Activated B cell treated with CpG ODN at 0.5 μM for 24 hours (primary cell): ENCODE data around the gene DDX53. TPM values are rescaled to one million over a fixed set of nuclear protein-coding genes. Genes with fewer than 3 reads are reported as not detected.

Source experiments
- ATAC-seq: fragments of 200-7000 bp; cut with Tn5 transposase; one replicate; pipeline ENCODE4 v1.10.0; 2021; ENCODE audit warnings: low read depth, mild to moderate bottlenecking, moderate library complexity
- CTCF ChIA-PET: fragments of 350-600 bp; sonication (Branson Sonifier 250); formaldehyde crosslinking; loops from one replicate; lab custom pipeline; 2021; ENCODE audit warnings: antibody characterized with exemption; lab: Charles Lee
- POLR2A ChIA-PET: fragments of 350-600 bp; sonication (Branson Sonifier 250); formaldehyde crosslinking; loops from one replicate; lab custom pipeline; 2021; ENCODE audit warnings: antibody characterized with exemption; lab: Charles Lee
- DNase-seq: peaks from one replicate; pipeline ENCODE4 v3.0.0; 2022
- H3K27ac Mint-ChIP-seq: one replicate; pipeline ENCODE4 v1.8.0; 2020; ENCODE audit warnings: mixed read lengths
- H3K27me3 Mint-ChIP-seq: one replicate; pipeline ENCODE4 v1.8.0; 2021; ENCODE audit warnings: mixed read lengths
- H3K36me3 Mint-ChIP-seq: one replicate; pipeline ENCODE4 v1.8.0; 2021; ENCODE audit warnings: low read depth, mixed read lengths
- H3K4me1 Mint-ChIP-seq: one replicate; pipeline ENCODE4 v1.8.0; 2021; ENCODE audit warnings: mixed read lengths
- H3K4me3 Mint-ChIP-seq: one replicate; pipeline ENCODE4 v1.8.0; 2020; ENCODE audit warnings: mild to moderate bottlenecking, mixed read lengths
- H3K9me3 Mint-ChIP-seq: one replicate; pipeline ENCODE4 v1.8.0; 2020; ENCODE audit warnings: mixed read lengths
- CTCF ChIP-seq: fragments of 200-600 bp; IDR thresholded peaks from one replicate; pipeline ENCODE4 v1.8.0; 2022; ENCODE audit warnings: antibody characterized with exemption, mild to moderate bottlenecking
- intact Hi-C: fragments of 100-400 bp; cut with micrococcal nuclease; formaldehyde crosslinking; loops from one replicate; pipeline ENCODE4 v1.15.1; 2024
- total RNA-seq: library from RNA; stranded (reverse); gene quantifications from 2 replicates; pipeline ENCODE4 v1.2.3, GENCODE V29; 2022

DDX53 gene
- total RNA-seq, 1 donor from 2014 or later, result not detected

- H3K36me3 Mint-ChIP-seq, result no peaks in the 10 kb centered on the region
- H3K4me3 Mint-ChIP-seq, result no peak overlapping the region
- no peak for ATAC-seq
- H3K27me3 Mint-ChIP-seq, result no peaks in the 10 kb centered on the region
- no peak overlapping the region for H3K27ac Mint-ChIP-seq
- ChIA-PET POLR2A (no interaction called here), CTCF (no interaction called here)
- no peaks in the 10 kb centered on the region for H3K4me1 Mint-ChIP-seq
- no peaks in the 10 kb centered on the region for H3K9me3 Mint-ChIP-seq
- DNase-seq, result no peak
- intact Hi-C loops, result no loop called here
- no peak for TF ChIP-seq CTCF
These were observed 46.7 kb downstream of the DDX53 start for GRCh38 chrX:23046443-23046842.

GRCh38 chrX:23048806-23049573, 49.2 kb downstream of the DDX53 start:
- Mint-ChIP-seq H3K27me3 (no peaks in the 10 kb centered on the region), H3K36me3 (no peaks in the 10 kb centered on the region), H3K9me3 (no peaks in the 10 kb centered on the region), H3K4me1 (no peaks in the 10 kb centered on the region), H3K4me3 (no peak overlapping the region), H3K27ac (no peak overlapping the region)
- no peak for TF ChIP-seq CTCF
- POLR2A ChIA-PET, result no interaction called here
- ATAC-seq, result no peak
- CTCF ChIA-PET, result no interaction called here
- no peak for DNase-seq
- intact Hi-C loops, result no loop called here

GRCh38 chrX:23052324-23052723, 52.6 kb downstream of the DDX53 start:
- Mint-ChIP-seq H3K9me3 (no peaks in the 10 kb centered on the region), H3K36me3 (no peaks in the 10 kb centered on the region)

More at GRCh38 chrX:23052324-23052723, 52.6 kb downstream of the DDX53 start:
- no peak for TF ChIP-seq CTCF
- POLR2A ChIA-PET, result no interaction called here
- no peaks in the 10 kb centered on the region for H3K27me3 Mint-ChIP-seq
- ATAC-seq, result no peak
- no peak overlapping the region for H3K4me3 Mint-ChIP-seq
- no peaks in the 10 kb centered on the region for H3K4me1 Mint-ChIP-seq
- intact Hi-C loops, result no loop called here
- no peak for DNase-seq
- CTCF ChIA-PET, result no interaction called here
- H3K27ac Mint-ChIP-seq, result no peak overlapping the region
